NCI-H82 treated with DMSO at 0.1 percent for 48 hours (cell line): ENCODE results near the gene KCNJ18.
"Not testable (repeated sequence)": the region's sequence is repeated elsewhere in the genome, so short reads cannot be mapped to it uniquely, and the experiment has no call there.

Experiments
- DNase-seq: peaks from one replicate; lab custom pipeline; 2025; ENCODE audit not compliant: unreplicated experiment; lab: John Stamatoyannopoulos, UW

KCNJ18 gene

DNA sequence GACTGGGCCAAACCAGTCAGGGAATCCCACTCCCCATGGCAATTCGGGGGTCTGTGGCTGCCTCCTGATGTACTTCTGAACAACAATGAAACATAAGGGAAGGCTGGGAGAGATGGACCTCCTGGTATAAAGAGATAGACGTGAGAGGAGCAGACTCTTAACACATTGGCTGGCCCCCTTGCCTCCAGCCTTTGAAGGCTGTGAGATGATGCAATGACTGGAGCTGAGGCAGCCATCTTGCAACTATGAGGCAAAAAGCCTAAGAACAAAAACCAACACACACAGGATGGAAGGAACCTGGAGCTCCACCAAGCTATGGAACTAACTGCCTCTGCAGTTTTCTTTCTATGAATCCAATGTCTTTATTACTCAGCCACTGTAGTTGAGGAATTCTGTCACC lies 58.8 kb downstream of the KCNJ18 start:
- not testable (repeated sequence) for DNase-seq
